GM18505 (cell line): ENCODE data around the gene LOXL1.
A peak's percentile ranks its signal among the peaks of the same experiment; 100 is the strongest.

Experiments used
- ATAC-seq: cut with Tn5 transposase; IDR thresholded peaks from one replicate; pipeline ENCODE4 v1.9.1; 2021; ENCODE audit not compliant: unreplicated experiment
- POLR2A ChIP-seq: IDR thresholded peaks from 4 replicates; pipeline ENCODE4 v1.6.1; 2011; ENCODE audit warnings: borderline replicate concordance; ENCODE audit not compliant: insufficient read depth, insufficient read length; ENCODE audit errors: extremely low read depth

LOXL1 gene

GRCh38 chr15:73983773-73984172 is 57.5 kb downstream of the LOXL1 start:
- no peak for ATAC-seq
- no peak for TF ChIP-seq POLR2A

- no peak for ATAC-seq
- no peak for TF ChIP-seq POLR2A
These were observed 58.1 kb downstream of the LOXL1 start for GRCh38 chr15:73984208-73984979.

GRCh38 chr15:73985101-73985873 is 59.0 kb downstream of the LOXL1 start:
- TF ChIP-seq POLR2A: no peak
- ATAC-seq: no peak

GRCh38 chr15:73986055-73986775 is 60.0 kb downstream of the LOXL1 start:
- TF ChIP-seq POLR2A: no peak
- ATAC-seq: no peak

GRCh38 chr15:73986776-73987056 is 60.5 kb downstream of the LOXL1 start:
- no peak for TF ChIP-seq POLR2A
- ATAC-seq: no peak

GRCh38 chr15:73987250-73987649 is 61.0 kb downstream of the LOXL1 start:
- TF ChIP-seq POLR2A: no peak
- no peak for ATAC-seq

GRCh38 chr15:73987681-73988444 is 61.6 kb downstream of the LOXL1 start:
- no peak for ATAC-seq
- TF ChIP-seq POLR2A: peak; percentile 17

GRCh38 chr15:73988445-73988969 is 62.2 kb downstream of the LOXL1 start:
- TF ChIP-seq POLR2A: no peak
- no peak for ATAC-seq

GRCh38 chr15:73989001-73989798 is 62.9 kb downstream of the LOXL1 start:
- no peak for TF ChIP-seq POLR2A
- ATAC-seq: no peak

GRCh38 chr15:73990250-73991005 is 64.2 kb downstream of the LOXL1 start:
- ATAC-seq: no peak

GRCh38 chr15:73991260-73991659 is 65.0 kb downstream of the LOXL1 start:
- TF ChIP-seq POLR2A: no peak

More at GRCh38 chr15:73990250-73991005, 64.2 kb downstream of the LOXL1 start:
- TF ChIP-seq POLR2A: no peak

More at GRCh38 chr15:73991260-73991659, 65.0 kb downstream of the LOXL1 start:
- ATAC-seq: no peak
